ENCODE results near the gene RAP1GDS1. TPM values are rescaled to one million over a fixed set of nuclear protein-coding genes. Genes with fewer than 3 reads are reported as not detected.

RAP1GDS1 gene
- total RNA-seq, 4 donors from 2014 or later = 29.8 to 52.2 (median 34.7) TPM

GRCh38 chr4:98491899-98492559 is 230.8 kb downstream of the RAP1GDS1 start:
- Histone ChIP-seq H3K27me3 (no peaks in the 10 kb centered on the region), H3K27ac (replicated peaks in 1 of 4) (peak overlapping the region; percentile 42 to 60 (median 46)), H3K4me1 (peaks cover 0 to 43% (median 38%) of the 10 kb centered on the region in 4 donors), H3K4me3 (no peak overlapping the region), H3K9me3 (no peaks in the 10 kb centered on the region), H3K36me3 (no peaks in the 10 kb centered on the region)
- intact Hi-C loops (cut with DNase I) = no loop called here
- 71% methylated on average over 7 of the region's 7 CpGs for WGBS
- TF ChIP-seq, protein P1, sequence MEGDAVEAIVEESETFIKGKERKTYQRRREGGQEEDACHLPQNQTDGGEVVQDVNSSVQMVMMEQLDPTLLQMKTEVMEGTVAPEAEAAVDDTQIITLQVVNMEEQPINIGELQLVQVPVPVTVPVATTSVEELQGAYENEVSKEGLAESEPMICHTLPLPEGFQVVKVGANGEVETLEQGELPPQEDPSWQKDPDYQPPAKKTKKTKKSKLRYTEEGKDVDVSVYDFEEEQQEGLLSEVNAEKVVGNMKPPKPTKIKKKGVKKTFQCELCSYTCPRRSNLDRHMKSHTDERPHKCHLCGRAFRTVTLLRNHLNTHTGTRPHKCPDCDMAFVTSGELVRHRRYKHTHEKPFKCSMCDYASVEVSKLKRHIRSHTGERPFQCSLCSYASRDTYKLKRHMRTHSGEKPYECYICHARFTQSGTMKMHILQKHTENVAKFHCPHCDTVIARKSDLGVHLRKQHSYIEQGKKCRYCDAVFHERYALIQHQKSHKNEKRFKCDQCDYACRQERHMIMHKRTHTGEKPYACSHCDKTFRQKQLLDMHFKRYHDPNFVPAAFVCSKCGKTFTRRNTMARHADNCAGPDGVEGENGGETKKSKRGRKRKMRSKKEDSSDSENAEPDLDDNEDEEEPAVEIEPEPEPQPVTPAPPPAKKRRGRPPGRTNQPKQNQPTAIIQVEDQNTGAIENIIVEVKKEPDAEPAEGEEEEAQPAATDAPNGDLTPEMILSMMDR (IDR thresholded peaks at IDR 0.05) = no peak
- TF ChIP-seq EP300 (IDR thresholded peaks at IDR 0.05) = peak; percentile 64
- TF ChIP-seq POLR2AphosphoS5 (IDR thresholded peaks at IDR 0.05) = peak in 1 of 2 donors; percentile 42
- TF ChIP-seq POLR2A (IDR thresholded peaks at IDR 0.05; ENCODE audit: low read depth) = no peak
- no peak for DNase-seq (ENCODE audit: extremely low spot score)

- H3K36me3 ChIP-seq = no peaks in the 10 kb centered on the region
- peaks cover 0 to 43% (median 38%) of the 10 kb centered on the region in 4 donors for H3K4me1 ChIP-seq
- TF ChIP-seq EP300 (IDR thresholded peaks at IDR 0.05) = no peak
- no peak for TF ChIP-seq POLR2AphosphoS5 (IDR thresholded peaks at IDR 0.05)
- TF ChIP-seq, protein P1 (IDR thresholded peaks at IDR 0.05) = no peak
- no peak overlapping the region for H3K4me3 ChIP-seq
- H3K9me3 ChIP-seq = no peaks in the 10 kb centered on the region
- no peaks in the 10 kb centered on the region for H3K27me3 ChIP-seq
- 64% methylated on average over 4 of the region's 4 CpGs for WGBS
- H3K27ac ChIP-seq (replicated peaks in 1 of 4) = no peak overlapping the region
- intact Hi-C loops (cut with DNase I) = no loop called here
- no peak for DNase-seq (ENCODE audit: extremely low spot score)
Measured at GRCh38 chr4:98493296-98493695, 232.1 kb downstream of the RAP1GDS1 start.

Other genes starting within 250 kb of the RAP1GDS1 start
- gene STPG2, start 117.9 kb upstream of the RAP1GDS1 start, total RNA-seq = under 1 TPM in 2 of 4 donors, not detected in 2; 0.17 to 0.26 TPM

Measured in esophagus muscularis mucosa (tissue), 4 donors.